ENCODE data around the gene CLTB. TPM values are rescaled to one million over a fixed set of nuclear protein-coding genes. Genes with fewer than 3 reads are reported as not detected.
"Not testable (repeated sequence)": the region's sequence is repeated elsewhere in the genome, so short reads cannot be mapped to it uniquely, and the experiment has no call there.

CLTB gene
- total and polyA plus RNA-seq, 10 donors = 51.9 to 98.4 (median 63.9) TPM

- no peaks in the 10 kb centered on the region for H3K27me3 ChIP-seq (replicated peaks in 1 of 7)
- H3K27ac ChIP-seq = peak overlapping the region; percentile 89 to 97 (median 96)
- TF ChIP-seq CTCF (IDR thresholded peaks at IDR 0.05 in 8 of 11, conservative IDR thresholded peaks at IDR 0.05 in 3 of 11) = no peak
- no peak for TF ChIP-seq POLR2AphosphoS5 (IDR thresholded peaks at IDR 0.05)
- no peak for TF ChIP-seq POLR2A (IDR thresholded peaks at IDR 0.05)
- 0 to 1% (median 0%) methylated on average over 25 to 34 of the region's 34 CpGs for WGBS, 5 donors
- peak; percentile 93 for DNase-seq
- peaks cover 0 to 14% (median 0%) of the 10 kb centered on the region in 6 donors for H3K36me3 ChIP-seq
- peak overlapping the region; percentile 64 to 92 (median 78) for H3K4me3 ChIP-seq
- no peaks in the 10 kb centered on the region for H3K9me3 ChIP-seq
- intact Hi-C loops (cut with DNase I; ENCODE audit: low total_unique reads) = loop anchor here (2.0 to 10.0 kb wide), 2 partner anchors 31 to 87 kb away; partner anchors contain the start of genes CLTB and RNF44
- peaks cover 17 to 55% (median 50%) of the 10 kb centered on the region in 6 donors for H3K4me1 ChIP-seq
These were observed 31.2 kb upstream of the CLTB start for GRCh38 chr5:176447591-176447977.

- Histone ChIP-seq H3K9me3 (no peaks in the 10 kb centered on the region), H3K4me3 (peak overlapping the region; percentile 64 to 92 (median 78)), H3K27me3 (replicated peaks in 1 of 7) (no peaks in the 10 kb centered on the region), H3K4me1 (peaks cover 17 to 53% (median 46%) of the 10 kb centered on the region in 6 donors), H3K27ac (peak overlapping the region; percentile 89 to 97 (median 96)), H3K36me3 (peaks cover 0 to 8% (median 0%) of the 10 kb centered on the region in 6 donors)
- peak; percentile 81 for DNase-seq
- intact Hi-C loops (cut with DNase I; ENCODE audit: low total_unique reads) = loop anchor here (2.0 to 10.0 kb wide), 2 partner anchors 30 to 88 kb away; partner anchors contain the start of genes CLTB and RNF44
- TF ChIP-seq CTCF (IDR thresholded peaks at IDR 0.05 in 8 of 11, conservative IDR thresholded peaks at IDR 0.05 in 3 of 11) = no peak
- no peak for TF ChIP-seq POLR2AphosphoS5 (IDR thresholded peaks at IDR 0.05)
- no peak for TF ChIP-seq POLR2A (IDR thresholded peaks at IDR 0.05)
- 13 to 20% (median 18%) methylated on average over 27 of the region's 27 CpGs for WGBS, 5 donors
These were observed 30.7 kb upstream of the CLTB start for GRCh38 chr5:176446884-176447590.

GRCh38 chr5:176446028-176446665, 29.8 kb upstream of the CLTB start:
- Histone ChIP-seq H3K4me1 (peaks cover 17 to 51% (median 40%) of the 10 kb centered on the region in 6 donors), H3K9me3 (no peaks in the 10 kb centered on the region), H3K36me3 (peaks cover 0 to 7% (median 0%) of the 10 kb centered on the region in 6 donors), H3K27ac (peak overlapping the region in 1 of 8 donors; percentile 92), H3K4me3 (no peak overlapping the region), H3K27me3 (replicated peaks in 1 of 7) (no peaks in the 10 kb centered on the region)
- intact Hi-C loops (cut with DNase I; ENCODE audit: low total_unique reads) = loop anchor here (2.0 to 10.0 kb wide), 2 partner anchors 29 to 89 kb away; partner anchors contain the start of genes CLTB and RNF44
- 80 to 93% (median 89%) methylated on average over 9 of the region's 9 CpGs for WGBS, 5 donors
- no peak for DNase-seq
- TF ChIP-seq CTCF (IDR thresholded peaks at IDR 0.05 in 8 of 11, conservative IDR thresholded peaks at IDR 0.05 in 3 of 11) (no peak), POLR2AphosphoS5 (IDR thresholded peaks at IDR 0.05) (no peak), POLR2A (IDR thresholded peaks at IDR 0.05) (no peak)

- Histone ChIP-seq H3K27ac (no peak overlapping the region), H3K4me3 (no peak overlapping the region), H3K9me3 (no peaks in the 10 kb centered on the region), H3K4me1 (peaks cover 9 to 42% (median 27%) of the 10 kb centered on the region in 6 donors), H3K27me3 (replicated peaks in 1 of 7) (no peaks in the 10 kb centered on the region), H3K36me3 (no peaks in the 10 kb centered on the region)
- intact Hi-C loops (cut with DNase I; ENCODE audit: low total_unique reads) = loop anchor here (10.0 kb wide), 1 partner anchor 90 kb away; the partner anchor contains the start of gene RNF44
- 83 to 94% (median 91%) methylated on average over 5 of the region's 5 CpGs for WGBS, 5 donors
- no peak for TF ChIP-seq POLR2AphosphoS5 (IDR thresholded peaks at IDR 0.05)
- no peak for TF ChIP-seq POLR2A (IDR thresholded peaks at IDR 0.05)
- no peak for TF ChIP-seq CTCF (IDR thresholded peaks at IDR 0.05 in 8 of 11, conservative IDR thresholded peaks at IDR 0.05 in 3 of 11)
- no peak for DNase-seq
These were observed 28.4 kb upstream of the CLTB start for GRCh38 chr5:176444742-176445141.

- not testable (repeated sequence) for DNase-seq; H3K9me3 ChIP-seq; H3K27ac ChIP-seq; H3K36me3 ChIP-seq; H3K4me3 ChIP-seq; H3K27me3 ChIP-seq (replicated peaks in 1 of 7)
- H3K4me1 ChIP-seq = peaks cover 0 to 29% (median 14%) of the 10 kb centered on the region in 6 donors
- WGBS, 5 donors = 76 to 90% (median 85%) methylated on average over 4 of the region's 4 CpGs
- intact Hi-C loops (cut with DNase I; ENCODE audit: low total_unique reads) = loop anchor here (10.0 kb wide), 1 partner anchor 92 kb away; the partner anchor contains the start of gene RNF44
These were observed 26.6 kb upstream of the CLTB start for GRCh38 chr5:176442911-176443310.
